Adrenal gland (tissue), 12 donors: ENCODE data around the gene PMVK. TPM values are rescaled to one million over a fixed set of nuclear protein-coding genes. Genes with fewer than 3 reads are reported as not detected.

Source experiments
- DNase-seq, 7 donors: peaks; one replicate each; pipeline ENCODE4 v3.0.0-alpha.2; 2019 to 2020
- H3K27ac ChIP-seq, 5 donors: fragments of 200-600 bp; sonication (generic) in 4 of 5; 1 replicate in 3 of 5; 2 replicates in 2 of 5; pipeline versions ENCODE4 v1.5.1 to v1.8.0; 2016 to 2020; ENCODE audit warnings: mild to moderate bottlenecking in 1 of 5
- H3K27me3 ChIP-seq: fragments of 200-600 bp; 2 replicates; pipeline ENCODE4 v1.8.0; 2021
- H3K36me3 ChIP-seq, 2 donors: fragments of 200-600 bp; replicated peaks in 1 of 2; 1 replicate in 1 of 2; 2 replicates in 1 of 2; pipeline versions ENCODE4 v1.5.1 to v1.8.0; 2018 to 2022
- H3K4me1 ChIP-seq, 2 donors: fragments of 200-600 bp; replicated peaks in 1 of 2; 1 replicate in 1 of 2; 2 replicates in 1 of 2; pipeline versions ENCODE4 v1.5.1 to v1.8.0; 2018 to 2021
- H3K4me3 ChIP-seq, 4 donors: fragments of 200-600 bp; sonication (generic) in 3 of 4; one replicate each; pipeline ENCODE4 v1.5.1; 2016 to 2018
- H3K9me3 ChIP-seq, 3 donors: fragments of 200-600 bp; sonication (generic) in 1 of 3; replicated peaks in 1 of 3; 1 replicate in 2 of 3; 2 replicates in 1 of 3; pipeline versions ENCODE4 v1.5.1 to v1.8.0; 2016 to 2021
- CTCF ChIP-seq, 6 experiments: fragments of 450-650 bp in 4 of 6; fragments of 200-600 bp in 2 of 6; sonication (generic) in 1 of 6; IDR thresholded peaks; 1 replicate in 5 of 6; 2 replicates in 1 of 6; pipeline versions ENCODE4 v1.5.1 to v1.8.0; 2016 to 2021; ENCODE audit warnings: antibody characterized with exemption in 6 of 6, mild to moderate bottlenecking in 2 of 6, moderate library complexity in 1 of 6
- POLR2A ChIP-seq, 2 donors: fragments of 450-650 bp; IDR thresholded peaks; one replicate each; pipeline ENCODE4 v1.6.1; 2017; ENCODE audit warnings: antibody characterized with exemption in 2 of 2, mild to moderate bottlenecking in 2 of 2, moderate library complexity in 1 of 2
- WGBS, 4 donors: extraction: QIAGEN DNeasy Blood & Tissue Kit in 2 of 4; methylation state at CpG; one replicate each; pipeline versions ENCODE4 v1.1.5 to v1.1.7; 2013 to 2017; 5-methylcytosine and 5-hydroxymethylcytosine counted together
- intact Hi-C, 2 donors: fragments of 100-400 bp; cut with DNase I; formaldehyde crosslinking; loops; one replicate each; pipeline versions ENCODE4 v1.14.1 to v1.15.0; 2022 to 2023
- polyA plus RNA-seq, 3 donors: library from polyadenylated mRNA; stranded (reverse); fragments of 200-250 nt in 2 of 3; fragments of 350-450 nt in 1 of 3; fragmentation: Illumina TruSeq in 1 of 3; extraction: RNeasy Lipid Tissue Mini Kit (QIAGEN cat#74804) in 1 of 3; gene quantifications; one replicate each; pipeline ENCODE4 v1.2.3, GENCODE V29; 2013 to 2014
- total RNA-seq, 9 donors: library from RNA; depleted of rRNA in 4 of 9; stranded (reverse); fragments of >200 nt in 4 of 9; fragments of 120-200 nt in 1 of 9; fragmentation: NEBNext Ultra II Directional in 1 of 9; extraction: Animal tissue kit (Norgen Biotek cat#: 25700) in 1 of 9; gene quantifications; one replicate each; pipeline versions ENCODE4 v1.1.0 to v1.2.4, GENCODE V29; 2013 to 2023
- donor health status: healthy with polysubstance abuse.
- donor health status: Bipolar disorder and iron deficiency.
- donor health status: DM: yes; HTN: yes; CAD: no.
- donor health status: DM: no; HTN: no; CAD: no.
- donor health status: DM: no; HTN: no; CAD: no.
- donor health status: DM: yes; HTN: yes; CAD: no.

Gene PMVK
- total and polyA plus RNA-seq, 12 donors: 12.6 to 70.0 (median 41.7) TPM

- Histone ChIP-seq H3K4me3 (peak overlapping the region in 3 of 4 donors; percentile 1 to 75 (median 66)), H3K9me3 (no peaks in the 10 kb centered on the region), H3K36me3 (no peaks in the 10 kb centered on the region), H3K27me3 (no peaks in the 10 kb centered on the region), H3K4me1 (peaks cover 37 to 46% of the 10 kb centered on the region in 2 donors), H3K27ac (peak overlapping the region; percentile 85 to 100 (median 99))
- WGBS, 4 donors: 0 to 2% (median 0%) methylated on average over 30 of the region's 30 CpGs
- intact Hi-C loops: no loop called here
- peak; percentile 95 to 98 (median 96) for DNase-seq
- TF ChIP-seq POLR2A (IDR thresholded peaks at IDR 0.05): peak; percentile 46 to 94
- no peak for TF ChIP-seq CTCF (IDR thresholded peaks at IDR 0.05)
These were observed 38.4 kb upstream of the PMVK start for GRCh38 chr1:154974808-154975408.

GRCh38 chr1:154974102-154974807 is 37.7 kb upstream of the PMVK start, which contains the start of gene CKS1B:
Gene CKS1B (plus strand): TSS chr1:154974681. CDS start chr1:154974746, 65 bp downstream.
- intact Hi-C loops: no loop called here
- Histone ChIP-seq H3K27ac (peak within 1 kb of the TSS; percentile 93 to 100 (median 99)), H3K4me3 (peak within 1 kb of the TSS; percentile 1 to 75 (median 52)), H3K36me3 (no peaks in the 10 kb centered on the region), H3K27me3 (no peaks in the 10 kb centered on the region), H3K9me3 (no peaks in the 10 kb centered on the region), H3K4me1 (peaks cover 39 to 50% of the 10 kb centered on the region in 2 donors)
- no peak for TF ChIP-seq CTCF (IDR thresholded peaks at IDR 0.05)
- TF ChIP-seq POLR2A (IDR thresholded peaks at IDR 0.05): peak; percentile 78 to 80
- WGBS, 4 donors: 0 to 1% (median 0%) methylated on average over 46 to 47 of the region's 47 CpGs
- DNase-seq: peak; percentile 96 to 100 (median 99)

GRCh38 chr1:154973344-154974101 is 37.0 kb upstream of the PMVK start:
- TF ChIP-seq CTCF (IDR thresholded peaks at IDR 0.05) (peak in 1 of 6 experiments; percentile 13), POLR2A (IDR thresholded peaks at IDR 0.05) (peak; percentile 55 to 90)
- Histone ChIP-seq H3K9me3 (no peaks in the 10 kb centered on the region), H3K27me3 (no peaks in the 10 kb centered on the region), H3K36me3 (no peaks in the 10 kb centered on the region), H3K27ac (peak overlapping the region; percentile 93 to 100 (median 99)), H3K4me1 (peaks cover 39 to 57% of the 10 kb centered on the region in 2 donors), H3K4me3 (peak overlapping the region in 3 of 4 donors; percentile 38 to 75 (median 48))
- intact Hi-C loops: no loop called here
- peak; percentile 98 to 100 (median 99) for DNase-seq
- WGBS, 4 donors: 3 to 6% (median 3%) methylated on average over 33 to 37 of the region's 37 CpGs
